GM23338 (cell line): ENCODE measurements around the gene ITGB5. TPM values are rescaled to one million over a fixed set of nuclear protein-coding genes. Genes with fewer than 3 reads are reported as not detected.
"Not testable (repeated sequence)": the region's sequence is repeated elsewhere in the genome, so short reads cannot be mapped to it uniquely, and the experiment has no call there.

Experiments
- ATAC-seq: fragments of 200-7000 bp; cut with Tn5 transposase; 3 replicates; pipeline ENCODE4 v1.9.1; 2020
- DNase-seq: peaks from one replicate; pipeline ENCODE4 v3.0.0-alpha.2; 2015; ENCODE audit warnings: low spot score
- H2AFZ ChIP-seq: fragments of 200-600 bp; sonication (generic); 2 replicates; pipeline ENCODE4 v1.8.0; 2016; ENCODE audit warnings: antibody characterized with exemption, mild to moderate bottlenecking, moderate library complexity
- H3F3A ChIP-seq: fragments of 200-600 bp; sonication (generic); replicated peaks from 2 replicates; pipeline ENCODE4 v1.8.0; 2017; ENCODE audit warnings: antibody characterized with exemption, mixed run types, low read depth
- H3K27ac ChIP-seq: fragments of 200-600 bp; sonication (generic); 2 replicates; pipeline ENCODE4 v1.6.1; 2016; ENCODE audit warnings: low read depth
- H3K27me3 ChIP-seq: fragments of 200-600 bp; sonication (generic); 2 replicates; pipeline ENCODE4 v1.8.0; 2016; ENCODE audit warnings: mild to moderate bottlenecking, mixed run types, moderate library complexity; ENCODE audit not compliant: insufficient read depth
- H3K36me3 ChIP-seq: fragments of 200-600 bp; sonication (generic); 2 replicates; pipeline ENCODE4 v1.8.0; 2016; ENCODE audit warnings: mild to moderate bottlenecking; ENCODE audit not compliant: insufficient read depth
- H3K4me1 ChIP-seq: fragments of 200-600 bp; sonication (generic); 2 replicates; pipeline ENCODE4 v1.8.0; 2016; ENCODE audit warnings: mild to moderate bottlenecking, moderate library complexity; ENCODE audit not compliant: insufficient read depth
- H3K4me2 ChIP-seq: fragments of 200-600 bp; sonication (generic); 2 replicates; pipeline ENCODE4 v1.7.1; 2017; ENCODE audit warnings: mixed run types
- H3K4me3 ChIP-seq: fragments of 200-600 bp; sonication (generic); 2 replicates; pipeline ENCODE4 v1.6.1; 2016; ENCODE audit warnings: mixed run types
- H3K79me2 ChIP-seq: fragments of 200-600 bp; sonication (generic); replicated peaks from 2 replicates; pipeline ENCODE4 v1.8.0; 2017; ENCODE audit warnings: mild to moderate bottlenecking; ENCODE audit not compliant: insufficient read depth
- H3K9me2 ChIP-seq: fragments of 200-600 bp; sonication (generic); 2 replicates; pipeline ENCODE4 v1.8.0; 2017; ENCODE audit not compliant: insufficient read depth
- H4K20me1 ChIP-seq: fragments of 200-600 bp; sonication (generic); replicated peaks from 2 replicates; pipeline ENCODE4 v1.8.0; 2017; ENCODE audit warnings: mild to moderate bottlenecking; ENCODE audit not compliant: insufficient read depth
- H3K27ac Mint-ChIP-seq: 2 replicates; pipeline ENCODE4 v1.8.0; 2020; ENCODE audit warnings: inconsistent platforms, mild to moderate bottlenecking, moderate library complexity, mixed read lengths
- H3K27me3 Mint-ChIP-seq: 3 replicates; pipeline ENCODE4 v1.8.0; 2022; ENCODE audit warnings: low read depth, mild to moderate bottlenecking, moderate library complexity, mixed read lengths, inconsistent platforms; ENCODE audit not compliant: insufficient read depth, poor library complexity
- H3K36me3 Mint-ChIP-seq: 3 replicates; pipeline ENCODE4 v1.8.0; 2021; ENCODE audit warnings: low read depth, mild to moderate bottlenecking, inconsistent platforms, moderate library complexity, mixed read lengths
- H3K4me1 Mint-ChIP-seq: 3 replicates; pipeline ENCODE4 v1.8.0; 2020; ENCODE audit warnings: mild to moderate bottlenecking, inconsistent platforms, mixed read lengths
- H3K4me3 Mint-ChIP-seq: 3 replicates; pipeline ENCODE4 v1.8.0; 2021; ENCODE audit warnings: moderate library complexity, mild to moderate bottlenecking, inconsistent platforms, mixed read lengths
- H3K9me3 Mint-ChIP-seq: 3 replicates; pipeline ENCODE4 v1.8.0; 2020; ENCODE audit warnings: moderate library complexity, mild to moderate bottlenecking, inconsistent platforms, mixed read lengths
- CREB1 ChIP-seq: fragments of 250-450 bp; sonication (Bioruptor Pico); IDR thresholded peaks from 2 replicates; pipeline ENCODE4 v1.5.0; 2020; ENCODE audit warnings: low read depth, mild to moderate bottlenecking, moderate library complexity
- ETS1 ChIP-seq: IDR thresholded peaks from 2 replicates; pipeline ENCODE4 v1.6.1; 2016; ENCODE audit warnings: antibody characterized with exemption
- EZH2 ChIP-seq: fragments of 200-600 bp; sonication (generic); IDR thresholded peaks from one replicate; pipeline ENCODE4 v1.8.0; 2017; ENCODE audit warnings: antibody characterized with exemption, mild to moderate bottlenecking, low read depth; ENCODE audit not compliant: unreplicated experiment
- EZH2phosphoT487 ChIP-seq: fragments of 200-600 bp; sonication (generic); IDR thresholded peaks from one replicate; pipeline ENCODE4 v1.8.1; 2018; ENCODE audit warnings: antibody characterized with exemption; ENCODE audit not compliant: unreplicated experiment
- JUNB ChIP-seq: IDR thresholded peaks from one replicate; pipeline ENCODE4 v1.6.1; 2016; ENCODE audit warnings: antibody characterized with exemption; ENCODE audit not compliant: unreplicated experiment
- NANOG ChIP-seq: IDR thresholded peaks from 2 replicates; pipeline ENCODE4 v1.6.1; 2016; ENCODE audit warnings: antibody characterized with exemption, borderline replicate concordance
- POLR2AphosphoS5 ChIP-seq: IDR thresholded peaks from 2 replicates; pipeline ENCODE4 v1.6.1; 2016; ENCODE audit warnings: antibody characterized with exemption, low read depth
- STAT1 ChIP-seq: IDR thresholded peaks from one replicate; pipeline ENCODE4 v1.6.1; 2016; ENCODE audit warnings: antibody characterized with exemption; ENCODE audit not compliant: unreplicated experiment
- ZNF114 ChIP-seq: fragments of 250-450 bp; sonication (Bioruptor Pico); IDR thresholded peaks from 2 replicates; pipeline ENCODE4 v1.5.0; 2020; ENCODE audit warnings: mild to moderate bottlenecking, moderate library complexity
- polyA plus RNA-seq: library from polyadenylated mRNA; unstranded; fragments of >200 nt; fragmentation: Nextera tagmentation; extraction: Ambion mirVana; gene quantifications from 2 replicates; pipeline ENCODE4 v1.2.1, GENCODE V29; 2016
- total RNA-seq: library from RNA; depleted of rRNA; stranded (reverse); fragments of >200 nt; shearing (Covaris generic); gene quantifications from 2 replicates; pipeline ENCODE4 v1.2.3, GENCODE V29; 2014
- TF ChIP-seq, protein P1 (sequence below): IDR thresholded peaks from one replicate; pipeline ENCODE4 v1.6.1; 2018; ENCODE audit warnings: antibody characterized with exemption; ENCODE audit not compliant: unreplicated experiment

Gene ITGB5
- total and polyA plus RNA-seq, 2 experiments from 2014 or later: 68.2 to 269 TPM

DNA sequence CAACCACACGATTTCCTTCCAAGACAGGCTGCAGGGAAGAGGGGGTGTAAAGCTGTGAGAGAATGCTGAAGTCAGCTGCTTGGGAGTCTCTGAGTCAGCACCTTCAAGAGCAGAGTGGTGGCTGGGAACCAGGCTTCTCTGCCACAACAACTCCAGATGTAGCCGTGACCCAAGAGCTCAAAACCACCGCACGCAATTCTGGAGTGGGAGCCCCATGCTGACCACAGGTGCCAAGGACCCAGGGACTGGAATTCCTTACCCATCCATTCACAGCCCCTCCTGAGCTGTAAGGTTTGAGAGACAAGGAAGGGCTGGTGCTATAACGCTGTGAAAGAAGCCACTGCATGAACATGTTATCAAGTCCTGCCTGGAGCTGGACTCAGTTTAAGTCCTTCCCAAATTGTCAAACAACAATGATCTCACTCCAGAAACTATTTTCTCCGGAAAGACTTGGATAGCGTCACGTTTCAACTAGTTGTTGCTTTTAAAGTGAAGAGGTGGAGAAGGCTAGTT lies 95.5 kb downstream of the ITGB5 start (continued):
- TF ChIP-seq CREB1 (no peak), STAT1 (no peak)

GRCh38 chr3:124791142-124791541 lies 96.0 kb downstream of the ITGB5 start:
- Mint-ChIP-seq H3K27ac (0 out of 2 replicates have a peak overlapping the region, but pooled peaks have one; percentile 39), H3K4me3 (no peak overlapping the region), H3K4me1 (peaks cover 6% of the 10 kb centered on the region), H3K9me3 (no peaks in the 10 kb centered on the region), H3K27me3 (peaks cover 7% of the 10 kb centered on the region), H3K36me3 (peaks cover 55% of the 10 kb centered on the region)
- H3K4me1 ChIP-seq: no peaks in the 10 kb centered on the region
- ATAC-seq (no peak), DNase-seq (no peak)
- no peaks in the 10 kb centered on the region for H3K27me3 ChIP-seq
- no peak overlapping the region for H3K4me3 ChIP-seq
- H3K79me2 ChIP-seq: peaks cover 29% of the 10 kb centered on the region
- no peak overlapping the region for H3K4me2 ChIP-seq
- H2AFZ ChIP-seq: no peak overlapping the region
- H4K20me1 ChIP-seq: peaks cover 20% of the 10 kb centered on the region; the same call in 1 of the 2 replicates
- H3K36me3 ChIP-seq: peaks cover 25% of the 10 kb centered on the region
- peak overlapping the region; percentile 69 for H3K27ac ChIP-seq
- H3K9me2 ChIP-seq: no peaks in the 10 kb centered on the region
- no peak for TF ChIP-seq POLR2AphosphoS5
- H3F3A ChIP-seq: 0 out of 2 replicates have a peak, but pooled peaks cover 5% of the 10 kb centered on the region

DNA sequence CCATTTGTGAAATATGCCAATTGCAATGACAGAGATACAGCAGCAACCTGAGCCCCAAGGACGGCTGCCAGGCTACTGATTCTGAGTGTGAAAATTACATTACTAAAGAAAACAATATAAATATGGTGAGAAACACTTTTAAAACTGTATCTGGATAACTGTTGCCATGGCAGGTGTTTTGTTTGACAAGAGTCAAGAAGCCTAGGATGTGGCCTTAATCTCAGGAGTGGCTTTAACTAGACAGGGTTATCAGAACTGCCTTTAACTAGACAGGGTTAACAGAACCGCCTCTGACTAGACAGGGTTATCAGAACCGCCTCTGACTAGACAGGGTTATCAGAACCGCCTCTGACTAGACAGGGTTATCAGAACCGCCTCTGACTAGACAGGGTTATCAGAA lies 98.1 kb downstream of the ITGB5 start:
- H3K4me1 ChIP-seq, H3K27me3 Mint-ChIP-seq, H3K27me3 ChIP-seq, H3F3A ChIP-seq, H3K4me1 Mint-ChIP-seq, DNase-seq, H2AFZ ChIP-seq, H3K27ac Mint-ChIP-seq, H3K4me3 Mint-ChIP-seq, H3K4me3 ChIP-seq, H3K9me3 Mint-ChIP-seq, ATAC-seq, H3K9me2 ChIP-seq, H3K4me2 ChIP-seq: not testable (repeated sequence)
- H4K20me1 ChIP-seq: peaks cover 20% of the 10 kb centered on the region; the same call in 1 of the 2 replicates
- peaks cover 27% of the 10 kb centered on the region for H3K36me3 ChIP-seq
- H3K36me3 Mint-ChIP-seq: peaks cover 55% of the 10 kb centered on the region
- peaks cover 44% of the 10 kb centered on the region for H3K79me2 ChIP-seq
- H3K27ac ChIP-seq: 0 out of 2 replicates have a peak overlapping the region, but pooled peaks have one; percentile 42

- no peaks in the 10 kb centered on the region for H3K4me1 ChIP-seq
- H3K36me3 ChIP-seq: peaks cover 28% of the 10 kb centered on the region
- H3K27ac ChIP-seq: 0 out of 2 replicates have a peak overlapping the region, but pooled peaks have one; percentile 42
- H3K4me2 ChIP-seq: no peak overlapping the region
- peaks cover 6% of the 10 kb centered on the region for H3K4me1 Mint-ChIP-seq
- no peaks in the 10 kb centered on the region for H3K27me3 ChIP-seq
- ATAC-seq: no peak
- H3K27me3 Mint-ChIP-seq: peaks cover 7% of the 10 kb centered on the region
- 0 out of 2 replicates have a peak, but pooled peaks cover 11% of the 10 kb centered on the region for H3F3A ChIP-seq
- H3K9me3 Mint-ChIP-seq: no peaks in the 10 kb centered on the region
- H2AFZ ChIP-seq: no peak overlapping the region
- no peaks in the 10 kb centered on the region for H3K9me2 ChIP-seq
- H3K4me3 ChIP-seq: no peak overlapping the region
- no peak for DNase-seq
- no peak overlapping the region for H3K4me3 Mint-ChIP-seq
- peaks cover 48% of the 10 kb centered on the region for H3K36me3 Mint-ChIP-seq
- H3K27ac Mint-ChIP-seq: no peak overlapping the region
- H4K20me1 ChIP-seq: peaks cover 20% of the 10 kb centered on the region; the same call in 1 of the 2 replicates
- peaks cover 49% of the 10 kb centered on the region for H3K79me2 ChIP-seq
- TF ChIP-seq EZH2: no peak
- TF ChIP-seq, protein P1, sequence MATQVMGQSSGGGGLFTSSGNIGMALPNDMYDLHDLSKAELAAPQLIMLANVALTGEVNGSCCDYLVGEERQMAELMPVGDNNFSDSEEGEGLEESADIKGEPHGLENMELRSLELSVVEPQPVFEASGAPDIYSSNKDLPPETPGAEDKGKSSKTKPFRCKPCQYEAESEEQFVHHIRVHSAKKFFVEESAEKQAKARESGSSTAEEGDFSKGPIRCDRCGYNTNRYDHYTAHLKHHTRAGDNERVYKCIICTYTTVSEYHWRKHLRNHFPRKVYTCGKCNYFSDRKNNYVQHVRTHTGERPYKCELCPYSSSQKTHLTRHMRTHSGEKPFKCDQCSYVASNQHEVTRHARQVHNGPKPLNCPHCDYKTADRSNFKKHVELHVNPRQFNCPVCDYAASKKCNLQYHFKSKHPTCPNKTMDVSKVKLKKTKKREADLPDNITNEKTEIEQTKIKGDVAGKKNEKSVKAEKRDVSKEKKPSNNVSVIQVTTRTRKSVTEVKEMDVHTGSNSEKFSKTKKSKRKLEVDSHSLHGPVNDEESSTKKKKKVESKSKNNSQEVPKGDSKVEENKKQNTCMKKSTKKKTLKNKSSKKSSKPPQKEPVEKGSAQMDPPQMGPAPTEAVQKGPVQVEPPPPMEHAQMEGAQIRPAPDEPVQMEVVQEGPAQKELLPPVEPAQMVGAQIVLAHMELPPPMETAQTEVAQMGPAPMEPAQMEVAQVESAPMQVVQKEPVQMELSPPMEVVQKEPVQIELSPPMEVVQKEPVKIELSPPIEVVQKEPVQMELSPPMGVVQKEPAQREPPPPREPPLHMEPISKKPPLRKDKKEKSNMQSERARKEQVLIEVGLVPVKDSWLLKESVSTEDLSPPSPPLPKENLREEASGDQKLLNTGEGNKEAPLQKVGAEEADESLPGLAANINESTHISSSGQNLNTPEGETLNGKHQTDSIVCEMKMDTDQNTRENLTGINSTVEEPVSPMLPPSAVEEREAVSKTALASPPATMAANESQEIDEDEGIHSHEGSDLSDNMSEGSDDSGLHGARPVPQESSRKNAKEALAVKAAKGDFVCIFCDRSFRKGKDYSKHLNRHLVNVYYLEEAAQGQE: no peak
- no peak for TF ChIP-seq NANOG
- TF ChIP-seq POLR2AphosphoS5: no peak
- no peak for TF ChIP-seq EZH2phosphoT487
- no peak for TF ChIP-seq JUNB
- no peak for TF ChIP-seq STAT1
- TF ChIP-seq CREB1: no peak
- no peak for TF ChIP-seq ZNF114 (CRISPR knock-in tag)
- TF ChIP-seq ETS1: no peak
These were observed 98.9 kb downstream of the ITGB5 start for GRCh38 chr3:124788254-124788745.
